GM21515 (cell line): ENCODE results near the gene PAK1.
"Not testable (repeated sequence)": the region's sequence is repeated elsewhere in the genome, so short reads cannot be mapped to it uniquely, and the experiment has no call there.

Experiments used
- ATAC-seq: cut with Tn5 transposase; IDR thresholded peaks from one replicate; pipeline ENCODE4 v1.9.1; 2021; ENCODE audit not compliant: unreplicated experiment

The PAK1 gene

GRCh38 chr11:77407613-77408012 lies 66.3 kb downstream of the PAK1 start:
- ATAC-seq: no peak

GRCh38 chr11:77406396-77406795 lies 67.5 kb downstream of the PAK1 start:
- ATAC-seq: no peak

- ATAC-seq: no peak
Observed at GRCh38 chr11:77403211-77403610, 70.7 kb downstream of the PAK1 start.

- no peak for ATAC-seq
Observed at GRCh38 chr11:77402218-77402556, 71.7 kb downstream of the PAK1 start.

GRCh38 chr11:77401486-77402217 lies 72.2 kb downstream of the PAK1 start:
- ATAC-seq: no peak

GRCh38 chr11:77400775-77401449 lies 73.0 kb downstream of the PAK1 start:
- no peak for ATAC-seq

- ATAC-seq: no peak
Observed at GRCh38 chr11:77400271-77400670, 73.6 kb downstream of the PAK1 start.

GRCh38 chr11:77397631-77398030 lies 76.3 kb downstream of the PAK1 start:
- no peak for ATAC-seq

- ATAC-seq: no peak
Observed at GRCh38 chr11:77396911-77397310, 77.0 kb downstream of the PAK1 start.

GRCh38 chr11:77396305-77396704 lies 77.6 kb downstream of the PAK1 start:
- ATAC-seq: no peak

- ATAC-seq: no peak
Observed at GRCh38 chr11:77395460-77396173, 78.3 kb downstream of the PAK1 start.

- ATAC-seq: no peak
Observed at GRCh38 chr11:77392842-77393241, 81.1 kb downstream of the PAK1 start.

GRCh38 chr11:77387701-77388100 lies 86.2 kb downstream of the PAK1 start:
- no peak for ATAC-seq

GRCh38 chr11:77386178-77386577 lies 87.7 kb downstream of the PAK1 start:
- ATAC-seq: no peak

GRCh38 chr11:77385255-77385771 lies 88.6 kb downstream of the PAK1 start:
- not testable (repeated sequence) for ATAC-seq

- ATAC-seq: no peak
Observed at GRCh38 chr11:77384571-77384970, 89.3 kb downstream of the PAK1 start.

GRCh38 chr11:77383349-77383748 lies 90.5 kb downstream of the PAK1 start:
- not testable (repeated sequence) for ATAC-seq

GRCh38 chr11:77381729-77382665 lies 91.9 kb downstream of the PAK1 start:
- ATAC-seq: no peak

- no peak for ATAC-seq
Observed at GRCh38 chr11:77379934-77380333, 94.0 kb downstream of the PAK1 start.

- ATAC-seq: no peak
Observed at GRCh38 chr11:77379253-77379652, 94.6 kb downstream of the PAK1 start.

- no peak for ATAC-seq
Observed at GRCh38 chr11:77377734-77378133, 96.2 kb downstream of the PAK1 start.
